GM12878 (cell line): Measurements from ENCODE around the gene C5orf15. TPM values are rescaled to one million over a fixed set of nuclear protein-coding genes. Genes with fewer than 3 reads are reported as not detected.

Source experiments
- ATAC-seq: fragments of 200-7000 bp; cut with Tn5 transposase; 3 replicates; pipeline ENCODE4 v1.9.1; 2020; ENCODE audit warnings: mild to moderate bottlenecking, moderate library complexity
- BruUV-seq: library from RNA; stranded (reverse); fragments of 400-500 nt; replicated peaks from 2 replicates; lab custom pipeline; 2021; lab: Mats Ljungman, UMichigan
- CTCF ChIA-PET: fragments of 300-600 bp; sonication (Branson Sonifier 250); formaldehyde crosslinking; extraction: SDS; loops from one replicate; lab custom pipeline; 2021; ENCODE audit warnings: inconsistent platforms; lab: Yijun Ruan, JAX
- POLR2A ChIA-PET: fragments of 350-600 bp; formaldehyde crosslinking; extraction: SDS; loops from one replicate; lab custom pipeline; 2021; ENCODE audit warnings: inconsistent platforms; lab: Charles Lee
- RAD21 ChIA-PET: fragments of 300-600 bp; sonication (Branson Sonifier 250); formaldehyde crosslinking; loops from one replicate; lab custom pipeline; 2023; ENCODE audit warnings: antibody characterized with exemption; ENCODE audit not compliant: unreplicated experiment; lab: Charles Lee
- SMC1A ChIA-PET: fragments of 300-600 bp; sonication (Branson Sonifier 250); formaldehyde crosslinking; loops from one replicate; lab custom pipeline; 2023; ENCODE audit not compliant: unreplicated experiment, uncharacterized antibody; lab: Charles Lee
- DNase-seq: peaks from one replicate; pipeline ENCODE4 v3.0.0-alpha.2; 2011; ENCODE audit warnings: low read depth, low spot score
- FAIRE-seq: peaks from 3 replicates; lab custom pipeline; 2011; peaks lifted over from hg19 to GRCh38; lab: Jason Lieb, UNC
- H2AFZ ChIP-seq: 2 replicates; pipeline ENCODE4 v1.6.0; 2011; ENCODE audit warnings: low read depth, low read length, control low read depth; ENCODE audit not compliant: control insufficient read depth
- H3K27ac ChIP-seq: 2 replicates; pipeline ENCODE4 v1.5.1; 2011; ENCODE audit warnings: control low read depth; ENCODE audit not compliant: control insufficient read depth, insufficient read depth
- H3K27me3 ChIP-seq, 2 experiments: replicated peaks in 1 of 2; 2 replicates each; pipeline versions ENCODE4 v1.6.0 to v1.6.1; 2011; ENCODE audit warnings: low read length in 1 of 2; ENCODE audit not compliant: control insufficient read depth in 2 of 2, insufficient read depth in 2 of 2
- H3K36me3 ChIP-seq, 2 experiments: 2 replicates each; pipeline ENCODE4 v1.5.1; 2011; ENCODE audit warnings: low read length in 1 of 2; ENCODE audit not compliant: control insufficient read depth in 2 of 2, insufficient read depth in 2 of 2
- H3K4me1 ChIP-seq: 2 replicates; pipeline ENCODE4 v1.6.1; 2011; ENCODE audit warnings: mild to moderate bottlenecking, low read length, moderate library complexity, mixed read lengths; ENCODE audit not compliant: control insufficient read depth, insufficient read depth
- H3K4me2 ChIP-seq: 2 replicates; pipeline ENCODE4 v1.6.0; 2011; ENCODE audit warnings: control low read depth; ENCODE audit not compliant: control insufficient read depth, insufficient read depth
- H3K4me3 ChIP-seq: fragments of 200-600 bp; sonication (generic); 2 replicates; pipeline ENCODE4 v1.5.1; 2016
- H3K79me2 ChIP-seq: 2 replicates; pipeline ENCODE4 v1.6.0; 2011; ENCODE audit warnings: low read length; ENCODE audit not compliant: control insufficient read depth, insufficient read depth
- H3K9ac ChIP-seq: 2 replicates; pipeline ENCODE4 v1.8.0; 2011; ENCODE audit warnings: low read length, control low read depth, mixed read lengths; ENCODE audit not compliant: control insufficient read depth, insufficient read depth
- H3K9me3 ChIP-seq: replicated peaks from 3 replicates; pipeline ENCODE4 v1.5.1; 2011; ENCODE audit warnings: mild to moderate bottlenecking, low read length; ENCODE audit not compliant: control insufficient read depth, insufficient read depth
- H4K20me1 ChIP-seq: 2 replicates; pipeline ENCODE4 v1.6.0; 2011; ENCODE audit not compliant: control insufficient read depth, insufficient read depth
- BCL11A ChIP-seq: IDR thresholded peaks from 2 replicates; pipeline ENCODE4 v1.6.1; 2011; ENCODE audit warnings: low read depth, low read length
- ELK1 ChIP-seq: IDR thresholded peaks from 2 replicates; pipeline ENCODE4 v1.6.1; 2012; ENCODE audit warnings: low read depth, low read length, improper control_type of control experiment
- HCFC1 ChIP-seq: fragments of 150-350 bp; IDR thresholded peaks from 2 replicates; pipeline ENCODE4 v1.6.1; 2014; ENCODE audit warnings: low read length
- RBBP5 ChIP-seq: fragments of 200-600 bp; sonication (generic); conservative IDR thresholded peaks from 2 replicates; pipeline ENCODE4 v1.6.1; 2016
- SP1 ChIP-seq: IDR thresholded peaks from one replicate; pipeline ENCODE4 v1.6.1; 2011; ENCODE audit warnings: low read depth, low read length
- WGBS: methylation state at CpG from one replicate; pipeline ENCODE4 v1.1.6; 2016; ENCODE audit warnings: low lambda C conversion rate; ENCODE audit not compliant: insufficient replicate concordance, insufficient coverage; ENCODE audit errors: missing lambda C conversion rate; 5-methylcytosine and 5-hydroxymethylcytosine counted together
- in situ Hi-C: fragments of 300-500 bp; cut with MboI; formaldehyde crosslinking; loops from 9 replicates; pipeline ENCODE4 v1.14.3; 2018; ENCODE audit warnings: mixed read lengths
- intact Hi-C: fragments of 100-400 bp; cut with micrococcal nuclease; formaldehyde crosslinking; loops from one replicate; pipeline ENCODE4 v1.14.2; 2022; ENCODE audit not compliant: unreplicated experiment
- polyA plus RNA-seq, 11 experiments: library from polyadenylated mRNA; depleted of rRNA in 4 of 11; unstranded in 6 of 11; stranded (reverse) in 5 of 11; fragments of >200 nt; fragmentation: Nextera tagmentation in 4 of 11; fragmentation: Illumina TruSeq in 1 of 11; extraction: Ambion mirVana in 4 of 11; extraction: Trizol in 1 of 11; gene quantifications; 1 replicate in 1 of 11; 2 replicates in 10 of 11; pipeline versions ENCODE4 v1.2.1 to v1.2.3, GENCODE V29; 2011 to 2016; ENCODE audit warnings: inconsistent platforms in 2 of 11, missing spikeins in 2 of 11, low read depth in 1 of 11
- total RNA-seq, 4 experiments: library from RNA; depleted of rRNA in 3 of 4; stranded (reverse); fragments of >200 nt in 3 of 4; fragmentation: Illumina TruSeq in 1 of 4; extraction: Trizol in 1 of 4; gene quantifications; 2 replicates each; pipeline versions ENCODE4 v1.2.1 to v1.2.3, GENCODE V29; 2013 to 2021
- TF ChIP-seq, protein P1 (sequence below): IDR thresholded peaks from 2 replicates; pipeline ENCODE4 v1.6.1; 2012; ENCODE audit warnings: low read length, inconsistent platforms

Gene C5orf15
- total and polyA plus RNA-seq, 10 of the 15 experiments (the other 5 are each of a cell fraction or from before 2014, with no cell fraction given) = 21.7 to 69.6 (median 46.0) TPM

- H3K4me3 ChIP-seq = no peak overlapping the region
- TF ChIP-seq, protein P1, sequence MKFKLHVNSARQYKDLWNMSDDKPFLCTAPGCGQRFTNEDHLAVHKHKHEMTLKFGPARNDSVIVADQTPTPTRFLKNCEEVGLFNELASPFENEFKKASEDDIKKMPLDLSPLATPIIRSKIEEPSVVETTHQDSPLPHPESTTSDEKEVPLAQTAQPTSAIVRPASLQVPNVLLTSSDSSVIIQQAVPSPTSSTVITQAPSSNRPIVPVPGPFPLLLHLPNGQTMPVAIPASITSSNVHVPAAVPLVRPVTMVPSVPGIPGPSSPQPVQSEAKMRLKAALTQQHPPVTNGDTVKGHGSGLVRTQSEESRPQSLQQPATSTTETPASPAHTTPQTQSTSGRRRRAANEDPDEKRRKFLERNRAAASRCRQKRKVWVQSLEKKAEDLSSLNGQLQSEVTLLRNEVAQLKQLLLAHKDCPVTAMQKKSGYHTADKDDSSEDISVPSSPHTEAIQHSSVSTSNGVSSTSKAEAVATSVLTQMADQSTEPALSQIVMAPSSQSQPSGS = no peak
- no peak for TF ChIP-seq RBBP5
- TF ChIP-seq HCFC1 = no peak
- TF ChIP-seq ELK1 = no peak
- TF ChIP-seq SP1 = no peak
- TF ChIP-seq BCL11A = no peak
- TF ChIP-seq, all 136 proteins: peak for 0
- Histone ChIP-seq H3K36me3 (no peaks in the 10 kb centered on the region), H3K27ac (no peak overlapping the region), H2AFZ (no peak overlapping the region), H3K9ac (no peak overlapping the region), H3K9me3 (no peaks in the 10 kb centered on the region), H3K4me2 (no peak overlapping the region), H4K20me1 (no peaks in the 10 kb centered on the region), H3K79me2 (no peaks in the 10 kb centered on the region), H3K4me1 (no peaks in the 10 kb centered on the region), H3K27me3 (no peaks in the 10 kb centered on the region)
- intact Hi-C loops = no loop called here
- no TSS peak for BruUV-seq
- WGBS = 64% methylated on average over 6 of the region's 6 CpGs
- ChIA-PET SMC1A (interaction anchor here (0.6 to 0.7 kb wide), 2 partner anchors 12 to 103 kb away, joined by 3 to 5 read pairs; no protein-coding TSS in a partner anchor), CTCF (interaction anchor here (1.0 to 1.9 kb wide), 3 partner anchors 12 to 28 kb away, joined by 3 to 5 read pairs (median 3); no protein-coding TSS in a partner anchor), RAD21 (no interaction called here), POLR2A (no interaction called here)
- no peak for FAIRE-seq
- in situ Hi-C loops = no loop called here
- no peak for DNase-seq
- no peak for ATAC-seq
Measured at GRCh38 chr5:133916914-133917313, 51.5 kb downstream of the C5orf15 start.
